GM19395 (cell line): ENCODE data around the gene CTNND2.
"Not testable (repeated sequence)": the region's sequence is repeated elsewhere in the genome, so short reads cannot be mapped to it uniquely, and the experiment has no call there.

Experiments used
- ATAC-seq: cut with Tn5 transposase; IDR thresholded peaks from one replicate; pipeline ENCODE4 v1.9.1; 2021; ENCODE audit warnings: mild to moderate bottlenecking, moderate library complexity; ENCODE audit not compliant: unreplicated experiment

Gene CTNND2

DNA sequence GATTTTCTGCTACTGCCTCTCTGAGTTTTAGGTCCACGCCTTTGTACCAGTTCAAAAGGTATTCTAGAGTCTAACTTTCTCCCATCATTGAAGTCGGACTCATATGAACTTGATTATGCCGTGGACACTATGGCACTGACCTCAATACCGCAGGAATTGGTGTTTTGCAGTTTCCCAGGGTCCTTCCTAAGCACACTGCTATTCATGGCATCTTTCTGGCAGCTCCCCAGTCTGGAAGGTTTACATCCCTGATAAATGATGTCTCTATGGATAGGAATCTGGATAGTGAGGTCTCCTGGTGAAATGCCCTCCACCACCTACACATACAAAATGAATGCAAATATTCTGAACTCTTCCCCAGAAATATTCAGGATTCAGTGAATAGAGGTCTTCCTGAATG, 422.2 kb downstream of the CTNND2 start:
- no peak for ATAC-seq

GRCh38 chr5:11477786-11478185, 426.5 kb downstream of the CTNND2 start:
- no peak for ATAC-seq

- ATAC-seq = no peak
Observed at GRCh38 chr5:11476866-11477265, 427.4 kb downstream of the CTNND2 start.

GRCh38 chr5:11468334-11469039, 435.8 kb downstream of the CTNND2 start:
- no peak for ATAC-seq

- no peak for ATAC-seq
Observed at GRCh38 chr5:11467588-11467987, 436.7 kb downstream of the CTNND2 start.

DNA sequence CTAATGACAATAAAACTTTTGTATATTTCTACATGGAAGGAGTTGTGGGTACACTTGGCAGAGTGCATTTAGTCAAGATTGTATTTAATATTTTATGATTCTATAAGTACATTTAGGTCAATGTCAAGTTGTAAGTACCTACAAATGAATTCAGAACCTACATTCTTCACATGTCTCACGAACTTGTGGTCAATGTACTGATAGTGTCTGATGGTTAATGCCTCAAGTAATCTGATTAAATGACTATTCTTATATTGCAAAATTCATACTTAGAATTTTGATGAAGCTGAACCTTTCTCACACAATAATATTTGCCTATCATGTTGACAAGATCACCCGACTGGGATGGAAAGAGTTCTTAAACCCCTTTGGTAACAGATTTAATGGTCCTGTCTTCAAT, 444.5 kb downstream of the CTNND2 start:
- no peak for ATAC-seq

- no peak for ATAC-seq
Observed at GRCh38 chr5:11455505-11455904, 448.7 kb downstream of the CTNND2 start.

DNA sequence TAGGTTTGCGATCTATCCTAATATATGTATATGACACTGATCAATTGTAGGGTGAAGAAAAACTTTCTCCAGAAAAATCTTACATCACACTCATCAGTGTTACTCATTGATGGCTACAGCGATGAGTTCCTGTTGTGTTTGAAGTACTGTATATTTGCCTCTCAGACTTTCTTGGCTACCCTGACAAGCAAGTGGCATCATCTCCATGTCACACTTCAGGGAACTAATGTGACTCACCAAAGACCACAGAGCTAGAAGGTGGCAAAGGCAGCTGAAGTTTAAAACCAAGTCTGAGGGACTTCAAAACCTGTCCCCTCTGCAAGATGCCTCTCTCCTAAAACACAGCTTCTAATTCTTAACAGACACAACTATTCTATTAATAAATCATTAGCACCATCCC, 451.4 kb downstream of the CTNND2 start:
- ATAC-seq = no peak

- ATAC-seq = no peak
Observed at GRCh38 chr5:11449966-11450365, 454.3 kb downstream of the CTNND2 start.

DNA sequence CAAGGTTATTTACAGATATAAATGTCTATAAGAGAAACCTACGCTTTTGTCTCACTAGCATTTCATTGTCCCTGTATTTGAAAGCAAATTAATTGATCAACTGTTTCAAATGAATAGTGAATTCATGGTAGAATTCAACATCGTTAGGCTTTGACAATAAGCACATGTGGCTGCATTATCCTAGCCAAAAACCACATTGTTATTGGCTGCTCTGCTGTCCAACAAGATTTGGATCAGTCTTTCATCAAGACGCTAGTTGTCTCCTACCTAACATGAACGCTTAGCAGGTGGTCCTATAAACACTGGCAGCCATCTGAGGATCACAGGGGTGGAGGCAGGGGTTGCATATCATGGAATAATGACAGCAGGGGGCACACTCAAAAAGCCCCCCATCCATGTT, 455.0 kb downstream of the CTNND2 start:
- no peak for ATAC-seq

DNA sequence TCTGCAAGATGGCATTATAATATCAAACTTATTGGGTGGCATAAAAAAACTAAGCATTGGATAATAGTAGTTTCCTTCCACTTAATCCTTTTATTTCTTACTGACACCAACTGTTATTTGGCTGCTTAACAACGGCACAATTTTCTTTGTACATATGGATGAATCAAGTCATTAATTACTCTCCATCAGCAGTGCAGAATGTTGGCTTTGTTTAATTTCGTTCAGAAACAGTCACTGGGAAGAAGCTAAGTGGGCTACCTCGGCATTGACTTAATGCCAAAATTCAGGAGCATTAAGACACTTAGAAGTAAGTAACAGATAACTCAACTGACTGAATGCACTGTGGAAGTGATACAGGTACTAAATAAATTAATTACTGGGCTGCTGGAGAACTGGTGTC, 460.4 kb downstream of the CTNND2 start:
- ATAC-seq = no peak

DNA sequence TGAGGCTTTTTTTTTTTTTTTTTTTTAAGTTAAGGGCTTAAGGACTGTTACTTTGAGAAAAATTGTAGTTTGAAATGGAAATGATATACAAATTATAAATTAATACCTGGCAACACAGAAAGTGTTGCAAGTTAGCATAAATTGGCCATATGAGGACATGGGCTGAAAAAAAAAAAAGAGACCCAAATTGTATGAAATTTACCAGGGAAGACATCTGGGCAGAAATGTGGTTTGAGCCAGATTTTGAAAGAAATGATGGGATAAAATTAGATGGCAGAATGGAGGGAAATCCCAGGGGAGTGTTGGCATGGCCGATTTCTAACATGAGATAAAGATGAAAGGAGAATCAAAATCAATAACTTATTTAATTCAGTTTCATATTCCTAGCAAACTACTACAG, 472.1 kb downstream of the CTNND2 start:
- no peak for ATAC-seq

DNA sequence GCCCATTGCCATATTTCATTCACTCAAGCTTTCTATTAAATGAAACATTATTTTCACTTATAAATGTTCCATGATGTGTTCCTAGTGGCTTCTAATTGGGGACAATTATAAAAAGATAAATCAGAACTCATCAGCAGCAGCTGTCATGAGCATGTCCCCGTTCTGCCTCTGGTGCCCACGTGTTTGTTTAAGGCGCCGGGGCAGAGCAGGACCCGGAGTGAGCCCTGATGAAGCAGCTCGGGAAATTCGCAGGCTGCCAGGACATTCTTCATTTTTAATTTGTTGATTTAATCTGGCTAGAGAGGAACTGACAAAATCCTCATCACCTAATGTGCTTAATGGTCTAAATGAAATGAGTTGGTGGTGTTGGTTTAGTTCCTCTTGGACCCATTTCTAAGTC, 475.0 kb downstream of the CTNND2 start:
- no peak for ATAC-seq

GRCh38 chr5:11427569-11427968, 476.7 kb downstream of the CTNND2 start:
- ATAC-seq = no peak

GRCh38 chr5:11426442-11426841, 477.8 kb downstream of the CTNND2 start:
- ATAC-seq = no peak

- no peak for ATAC-seq
Observed at GRCh38 chr5:11422342-11422741, 481.9 kb downstream of the CTNND2 start.

GRCh38 chr5:11420969-11421368, 483.3 kb downstream of the CTNND2 start:
- ATAC-seq = no peak

- ATAC-seq = no peak
Observed at GRCh38 chr5:11415751-11416150, 488.5 kb downstream of the CTNND2 start.

DNA sequence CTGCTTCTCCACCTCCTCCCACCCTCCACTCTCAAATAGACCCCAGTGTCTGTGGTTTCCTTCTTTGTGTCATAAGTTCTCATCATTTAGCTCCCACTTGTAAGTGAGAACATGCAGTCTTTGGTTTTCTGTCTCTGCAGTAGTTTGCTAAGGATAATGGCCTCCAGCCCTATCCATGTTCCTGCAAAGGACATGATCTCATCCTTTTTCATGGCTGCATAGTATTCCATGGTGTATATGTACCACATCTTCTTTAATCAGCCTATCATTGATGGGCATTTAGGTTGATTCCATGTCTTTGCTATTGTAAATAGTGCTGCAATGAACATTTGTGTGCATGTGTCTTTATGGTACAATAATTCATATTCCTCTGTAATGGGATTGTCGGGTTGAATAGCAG, 489.5 kb downstream of the CTNND2 start:
- ATAC-seq = not testable (repeated sequence)

- ATAC-seq = no peak
Observed at GRCh38 chr5:11411621-11412020, 492.6 kb downstream of the CTNND2 start.

- no peak for ATAC-seq
Observed at GRCh38 chr5:11407556-11408145, 496.6 kb downstream of the CTNND2 start.

DNA sequence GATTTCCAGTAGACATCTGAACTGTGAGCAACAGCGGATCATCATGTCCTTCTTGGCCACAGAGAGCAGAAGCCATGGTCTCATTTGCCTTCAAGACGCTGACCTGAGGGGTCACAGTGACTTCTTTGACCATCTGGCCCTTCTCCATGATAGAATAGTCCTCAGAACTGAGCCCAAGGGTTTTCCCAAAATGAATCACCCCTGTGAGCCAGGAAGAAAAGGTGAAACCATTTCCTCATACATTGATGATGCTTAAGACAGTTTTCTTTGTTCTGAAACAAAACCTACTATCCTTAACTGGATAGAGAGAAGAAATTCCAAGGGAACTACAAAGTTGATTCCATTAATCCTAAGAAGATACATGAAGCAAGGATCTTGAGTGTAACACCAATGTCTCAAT, 503.9 kb downstream of the CTNND2 start:
- ATAC-seq = no peak

GRCh38 chr5:11398728-11399127, 505.5 kb downstream of the CTNND2 start:
- ATAC-seq = no peak
